GM23338 (cell line): Measurements from ENCODE around the gene GNG12. TPM values are rescaled to one million over a fixed set of nuclear protein-coding genes. Genes with fewer than 3 reads are reported as not detected.

ENCODE experiments used
- ATAC-seq: fragments of 200-7000 bp; cut with Tn5 transposase; 3 replicates; pipeline ENCODE4 v1.9.1; 2020
- DNase-seq: peaks from one replicate; pipeline ENCODE4 v3.0.0-alpha.2; 2015; ENCODE audit warnings: low spot score
- H2AFZ ChIP-seq: fragments of 200-600 bp; sonication (generic); 2 replicates; pipeline ENCODE4 v1.8.0; 2016; ENCODE audit warnings: antibody characterized with exemption, mild to moderate bottlenecking, moderate library complexity
- H3F3A ChIP-seq: fragments of 200-600 bp; sonication (generic); replicated peaks from 2 replicates; pipeline ENCODE4 v1.8.0; 2017; ENCODE audit warnings: antibody characterized with exemption, mixed run types, low read depth
- H3K27ac ChIP-seq: fragments of 200-600 bp; sonication (generic); 2 replicates; pipeline ENCODE4 v1.6.1; 2016; ENCODE audit warnings: low read depth
- H3K27me3 ChIP-seq: fragments of 200-600 bp; sonication (generic); 2 replicates; pipeline ENCODE4 v1.8.0; 2016; ENCODE audit warnings: mild to moderate bottlenecking, mixed run types, moderate library complexity; ENCODE audit not compliant: insufficient read depth
- H3K36me3 ChIP-seq: fragments of 200-600 bp; sonication (generic); 2 replicates; pipeline ENCODE4 v1.8.0; 2016; ENCODE audit warnings: mild to moderate bottlenecking; ENCODE audit not compliant: insufficient read depth
- H3K4me1 ChIP-seq: fragments of 200-600 bp; sonication (generic); 2 replicates; pipeline ENCODE4 v1.8.0; 2016; ENCODE audit warnings: mild to moderate bottlenecking, moderate library complexity; ENCODE audit not compliant: insufficient read depth
- H3K4me2 ChIP-seq: fragments of 200-600 bp; sonication (generic); 2 replicates; pipeline ENCODE4 v1.7.1; 2017; ENCODE audit warnings: mixed run types
- H3K4me3 ChIP-seq: fragments of 200-600 bp; sonication (generic); 2 replicates; pipeline ENCODE4 v1.6.1; 2016; ENCODE audit warnings: mixed run types
- H3K79me2 ChIP-seq: fragments of 200-600 bp; sonication (generic); replicated peaks from 2 replicates; pipeline ENCODE4 v1.8.0; 2017; ENCODE audit warnings: mild to moderate bottlenecking; ENCODE audit not compliant: insufficient read depth
- H3K9me2 ChIP-seq: fragments of 200-600 bp; sonication (generic); 2 replicates; pipeline ENCODE4 v1.8.0; 2017; ENCODE audit not compliant: insufficient read depth
- H4K20me1 ChIP-seq: fragments of 200-600 bp; sonication (generic); replicated peaks from 2 replicates; pipeline ENCODE4 v1.8.0; 2017; ENCODE audit warnings: mild to moderate bottlenecking; ENCODE audit not compliant: insufficient read depth
- H3K27ac Mint-ChIP-seq: 2 replicates; pipeline ENCODE4 v1.8.0; 2020; ENCODE audit warnings: inconsistent platforms, mild to moderate bottlenecking, moderate library complexity, mixed read lengths
- H3K27me3 Mint-ChIP-seq: 3 replicates; pipeline ENCODE4 v1.8.0; 2022; ENCODE audit warnings: low read depth, mild to moderate bottlenecking, moderate library complexity, mixed read lengths, inconsistent platforms; ENCODE audit not compliant: insufficient read depth, poor library complexity
- H3K36me3 Mint-ChIP-seq: 3 replicates; pipeline ENCODE4 v1.8.0; 2021; ENCODE audit warnings: low read depth, mild to moderate bottlenecking, inconsistent platforms, moderate library complexity, mixed read lengths
- H3K4me1 Mint-ChIP-seq: 3 replicates; pipeline ENCODE4 v1.8.0; 2020; ENCODE audit warnings: mild to moderate bottlenecking, inconsistent platforms, mixed read lengths
- H3K4me3 Mint-ChIP-seq: 3 replicates; pipeline ENCODE4 v1.8.0; 2021; ENCODE audit warnings: moderate library complexity, mild to moderate bottlenecking, inconsistent platforms, mixed read lengths
- H3K9me3 Mint-ChIP-seq: 3 replicates; pipeline ENCODE4 v1.8.0; 2020; ENCODE audit warnings: moderate library complexity, mild to moderate bottlenecking, inconsistent platforms, mixed read lengths
- CREB1 ChIP-seq: fragments of 250-450 bp; sonication (Bioruptor Pico); IDR thresholded peaks from 2 replicates; pipeline ENCODE4 v1.5.0; 2020; ENCODE audit warnings: low read depth, mild to moderate bottlenecking, moderate library complexity
- JUNB ChIP-seq: IDR thresholded peaks from one replicate; pipeline ENCODE4 v1.6.1; 2016; ENCODE audit warnings: antibody characterized with exemption; ENCODE audit not compliant: unreplicated experiment
- NANOG ChIP-seq: IDR thresholded peaks from 2 replicates; pipeline ENCODE4 v1.6.1; 2016; ENCODE audit warnings: antibody characterized with exemption, borderline replicate concordance
- POLR2AphosphoS5 ChIP-seq: IDR thresholded peaks from 2 replicates; pipeline ENCODE4 v1.6.1; 2016; ENCODE audit warnings: antibody characterized with exemption, low read depth
- REST ChIP-seq: IDR thresholded peaks from one replicate; pipeline ENCODE4 v1.6.1; 2018; ENCODE audit warnings: antibody characterized with exemption; ENCODE audit not compliant: unreplicated experiment
- ZNF462 ChIP-seq: fragments of 250-450 bp; sonication (Bioruptor Pico); IDR thresholded peaks from 2 replicates; pipeline ENCODE4 v1.5.0; 2020; ENCODE audit warnings: mild to moderate bottlenecking, moderate library complexity
- polyA plus RNA-seq: library from polyadenylated mRNA; unstranded; fragments of >200 nt; fragmentation: Nextera tagmentation; extraction: Ambion mirVana; gene quantifications from 2 replicates; pipeline ENCODE4 v1.2.1, GENCODE V29; 2016
- total RNA-seq: library from RNA; depleted of rRNA; stranded (reverse); fragments of >200 nt; shearing (Covaris generic); gene quantifications from 2 replicates; pipeline ENCODE4 v1.2.3, GENCODE V29; 2014

The GNG12 gene
- total and polyA plus RNA-seq, 2 experiments from 2014 or later = 13.4 to 33.0 TPM

DNA sequence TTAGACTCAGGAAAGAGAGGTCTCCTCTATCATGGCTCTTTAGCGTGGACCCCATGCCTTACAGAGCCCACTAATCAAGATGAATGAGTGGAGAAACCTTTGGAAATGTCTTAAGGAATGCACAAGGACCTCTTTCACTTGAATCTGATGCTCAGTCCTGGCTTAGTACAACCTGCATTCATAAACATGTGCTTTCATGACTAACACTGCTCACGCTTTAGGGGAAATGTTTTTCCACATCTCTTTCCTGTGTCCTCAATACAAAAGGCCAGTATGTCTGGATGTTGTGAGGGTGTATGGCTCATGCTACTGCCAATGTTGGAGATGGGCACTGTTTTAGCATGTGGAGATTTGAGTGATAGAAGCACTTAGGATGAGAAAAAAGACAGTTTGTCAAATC is 14.2 kb upstream of the GNG12 start:
- H3K27ac ChIP-seq = no peak overlapping the region
- H3F3A ChIP-seq = no peaks in the 10 kb centered on the region
- no peak overlapping the region for H2AFZ ChIP-seq
- TF ChIP-seq JUNB (no peak), NANOG (no peak), ZNF462 (CRISPR knock-in tag) (no peak), POLR2AphosphoS5 (no peak), REST (no peak), CREB1 (CRISPR knock-in tag) (no peak)
- peaks cover 15% of the 10 kb centered on the region for H3K4me1 ChIP-seq
- Mint-ChIP-seq H3K27me3 (no peaks in the 10 kb centered on the region), H3K4me1 (peaks cover 25% of the 10 kb centered on the region), H3K4me3 (no peak overlapping the region), H3K27ac (no peak overlapping the region), H3K9me3 (no peaks in the 10 kb centered on the region), H3K36me3 (no peaks in the 10 kb centered on the region)
- H3K79me2 ChIP-seq = no peaks in the 10 kb centered on the region
- DNase-seq = no peak
- ATAC-seq = no peak
- no peaks in the 10 kb centered on the region for H3K27me3 ChIP-seq
- H3K36me3 ChIP-seq = no peaks in the 10 kb centered on the region
- H3K9me2 ChIP-seq = no peaks in the 10 kb centered on the region; the same call in 1 of the 2 replicates
- no peak overlapping the region for H3K4me2 ChIP-seq
- no peaks in the 10 kb centered on the region for H4K20me1 ChIP-seq
- no peak overlapping the region for H3K4me3 ChIP-seq
